NCI-H128 (cell line): ENCODE data around the gene PTX4.

Experiments
- DNase-seq: peaks from one replicate; lab custom pipeline; 2025; ENCODE audit not compliant: unreplicated experiment; lab: John Stamatoyannopoulos, UW

PTX4 gene

DNA sequence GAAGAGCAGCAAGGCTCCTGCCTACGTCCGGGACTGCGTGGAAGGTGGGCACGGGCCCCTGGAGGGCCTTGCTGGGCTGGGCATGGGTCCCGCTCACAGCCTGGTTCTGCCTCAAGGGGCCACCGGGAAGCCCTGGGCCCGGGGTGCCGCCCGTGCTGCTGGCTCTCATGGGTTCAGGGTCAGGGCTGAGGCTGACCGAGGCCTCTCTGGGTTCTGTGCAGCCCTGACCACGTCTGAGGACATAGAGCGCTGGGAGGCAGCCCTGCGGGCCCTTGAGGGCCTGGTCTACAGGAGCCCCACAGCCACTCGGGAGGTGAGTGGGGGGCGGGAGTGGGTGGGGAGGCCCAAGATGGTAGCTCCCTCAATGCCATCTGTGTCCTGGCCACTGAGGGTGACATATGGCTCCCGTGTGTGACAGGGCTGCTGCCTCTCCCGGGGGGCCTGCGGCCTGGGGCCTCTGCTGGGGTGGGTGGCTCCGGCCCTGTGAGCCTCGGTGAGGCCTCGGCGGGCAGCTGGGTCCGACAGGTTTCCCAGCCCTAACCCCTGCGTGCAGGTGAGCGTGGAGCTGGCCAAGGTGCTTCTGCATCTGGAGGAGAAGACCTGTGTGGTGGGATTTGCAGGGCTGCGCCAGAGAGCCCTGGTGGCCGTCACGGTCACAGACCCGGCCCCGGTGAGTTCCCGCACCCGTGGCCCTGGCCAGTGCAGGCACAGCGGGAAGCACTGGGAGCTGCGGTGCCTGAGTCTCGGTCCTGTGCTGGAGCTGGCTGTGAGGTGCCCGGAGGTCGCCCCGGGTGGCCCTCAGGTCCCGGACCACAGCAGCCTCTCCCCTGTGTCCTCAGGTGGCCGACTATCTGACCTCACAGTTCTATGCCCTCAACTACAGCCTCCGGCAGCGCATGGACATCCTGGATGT lies 13.6 kb upstream of the PTX4 start:
- no peak for DNase-seq

DNA sequence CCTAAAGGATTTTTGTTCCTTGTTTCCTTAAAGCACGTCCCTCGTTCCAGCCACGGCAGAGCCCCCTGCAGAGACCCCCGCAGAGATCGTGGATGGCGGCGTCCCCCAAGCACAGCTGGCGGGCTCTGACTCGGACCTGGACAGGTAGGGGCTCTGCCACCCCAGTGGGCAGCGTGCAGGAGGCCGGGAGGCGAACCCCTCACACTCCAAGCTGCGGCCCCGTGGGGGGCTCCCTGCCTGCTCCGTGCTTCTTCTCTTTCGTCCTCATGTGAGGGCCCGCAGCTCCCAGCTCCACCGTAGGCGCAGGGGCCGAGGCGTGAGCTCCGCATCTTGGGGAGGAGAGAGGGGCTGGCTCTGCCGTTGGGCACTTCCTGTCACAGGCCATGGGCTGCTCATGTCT lies 12.9 kb upstream of the PTX4 start:
- no peak for DNase-seq

DNA sequence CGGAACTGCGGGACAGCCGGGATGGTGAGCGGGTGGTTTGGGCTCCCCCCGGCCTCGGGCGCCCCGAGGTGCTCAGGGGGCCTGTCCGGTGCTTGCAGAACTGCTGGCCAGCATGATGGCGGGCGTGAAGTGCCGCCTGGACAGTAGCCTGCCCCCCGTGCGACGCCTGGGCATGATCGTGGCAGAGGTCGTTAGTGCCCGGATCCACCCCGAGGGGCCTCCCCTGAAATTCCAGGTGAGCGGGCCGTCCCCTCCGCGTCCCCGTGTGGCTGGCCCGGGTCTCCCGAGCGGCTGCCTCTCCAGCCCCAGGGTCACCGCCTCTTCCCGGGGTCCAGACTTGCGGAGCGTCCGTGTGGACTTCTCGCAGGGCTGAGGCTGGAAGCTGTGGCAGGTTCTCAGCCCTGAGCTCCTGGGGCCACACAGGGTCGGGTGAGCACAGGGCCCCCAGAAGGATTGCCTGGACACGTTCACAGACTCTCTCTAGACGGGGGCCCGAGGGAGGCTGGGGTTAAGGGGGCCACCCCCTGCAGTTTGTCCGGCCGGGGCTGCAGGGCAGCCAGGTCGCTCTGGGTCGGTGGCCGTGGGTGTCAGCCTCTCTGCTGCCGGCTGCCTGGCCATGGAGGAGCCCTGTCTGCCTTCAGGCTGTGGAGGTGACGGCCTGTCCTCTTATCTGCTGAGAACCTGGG lies 11.9 kb upstream of the PTX4 start:
- no peak for DNase-seq

DNA sequence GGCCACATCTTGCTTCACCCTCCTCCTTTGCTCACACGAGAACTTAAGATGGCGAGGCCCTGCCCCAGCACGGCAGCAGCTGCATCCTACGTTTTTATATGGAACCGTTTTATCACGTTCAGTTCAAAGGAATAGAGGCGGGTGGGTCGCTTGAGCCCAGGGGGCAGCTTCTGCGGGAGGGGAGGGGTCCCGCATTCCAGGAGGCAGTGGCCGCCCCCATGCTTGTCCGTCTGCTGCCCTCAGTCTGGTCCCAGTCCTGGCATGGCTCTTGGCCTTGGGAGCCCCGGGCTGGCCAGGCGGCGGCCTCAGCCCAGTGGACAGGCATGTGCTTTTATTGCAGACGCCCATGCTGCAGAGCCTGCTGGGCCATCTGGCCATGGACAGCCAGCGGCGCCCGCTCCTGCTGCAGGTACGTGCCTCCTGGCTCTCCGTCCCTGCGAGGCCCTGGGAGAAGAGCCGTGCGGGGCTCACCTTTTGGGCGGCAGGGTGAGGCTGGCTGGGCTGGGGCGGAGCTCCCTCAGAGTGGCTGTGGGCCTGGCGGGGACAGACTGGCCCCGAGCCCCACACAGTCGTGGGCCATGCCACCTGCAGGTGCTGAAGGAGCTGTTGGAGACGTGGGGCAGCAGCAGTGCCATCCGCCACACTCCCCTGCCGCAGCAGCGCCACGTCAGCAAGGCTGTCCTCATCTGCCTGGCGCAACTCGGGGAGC lies 11.2 kb upstream of the PTX4 start:
- DNase-seq: no peak

DNA sequence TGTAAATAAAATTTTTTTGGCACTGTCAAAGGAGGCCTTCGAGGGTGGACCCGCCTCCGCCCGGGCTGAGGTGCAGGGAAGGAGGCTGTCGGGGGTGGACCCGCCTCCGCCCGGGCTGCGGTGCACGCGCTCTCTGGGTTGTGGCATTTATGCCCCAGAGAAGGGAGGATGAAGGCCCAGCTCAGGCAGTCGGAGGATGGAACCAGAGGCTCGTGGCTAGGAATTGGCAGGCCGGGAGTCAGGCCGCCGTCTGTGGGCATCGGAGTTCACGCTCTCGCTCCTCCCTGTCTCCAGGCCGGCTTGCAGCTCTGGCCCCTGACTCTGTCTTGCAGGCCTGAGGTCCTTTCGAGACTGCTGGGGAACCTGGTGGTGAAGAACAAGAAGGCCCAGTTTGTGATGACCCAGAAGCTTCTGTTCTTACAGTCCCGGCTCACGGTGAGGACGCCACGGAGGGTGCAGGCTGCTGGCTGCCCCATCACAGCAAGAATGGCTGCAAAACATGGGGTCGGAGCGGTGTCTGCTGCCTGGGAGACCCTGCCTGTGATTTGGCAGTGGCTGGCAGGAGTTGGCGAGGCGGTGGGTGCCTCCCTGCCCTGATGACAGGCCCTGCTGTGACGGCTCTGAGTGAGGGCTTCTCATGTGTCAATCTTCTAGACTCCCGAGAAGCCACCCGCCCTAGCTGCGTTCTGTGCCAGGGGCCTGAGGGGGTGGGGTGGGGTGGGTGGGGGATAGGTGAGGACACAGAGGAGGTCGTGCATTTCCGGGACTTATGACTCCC lies 10.3 kb upstream of the PTX4 start:
- no peak for DNase-seq

DNA sequence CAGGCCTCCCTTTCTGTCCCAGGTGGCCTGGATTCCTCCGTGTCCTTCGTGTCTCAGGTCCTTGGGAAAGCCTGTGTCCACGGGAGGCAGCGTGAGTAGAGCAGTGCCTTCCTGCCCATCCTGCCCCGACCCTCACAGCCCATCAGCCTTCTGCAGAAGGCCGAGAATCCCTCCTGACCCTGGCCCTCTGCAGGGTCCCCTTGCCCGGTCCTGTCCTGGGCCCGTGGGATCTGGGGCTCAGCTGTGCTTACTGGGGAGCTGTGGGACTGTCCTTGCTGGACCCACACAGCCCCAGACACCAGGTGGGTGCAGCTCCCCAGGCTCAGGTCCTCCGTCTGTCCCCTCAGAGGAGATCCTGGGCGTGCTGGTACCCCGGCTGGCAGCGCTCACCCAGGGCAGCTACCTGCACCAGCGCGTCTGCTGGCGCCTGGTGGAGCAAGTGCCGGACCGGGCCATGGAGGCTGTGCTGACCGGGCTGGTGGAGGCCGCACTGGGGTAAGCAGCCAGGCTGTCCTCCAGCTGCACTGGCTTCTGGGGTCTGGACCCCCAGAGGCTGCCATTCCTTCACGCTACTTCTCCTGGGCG lies 8.4 kb upstream of the PTX4 start:
- no peak for DNase-seq

DNA sequence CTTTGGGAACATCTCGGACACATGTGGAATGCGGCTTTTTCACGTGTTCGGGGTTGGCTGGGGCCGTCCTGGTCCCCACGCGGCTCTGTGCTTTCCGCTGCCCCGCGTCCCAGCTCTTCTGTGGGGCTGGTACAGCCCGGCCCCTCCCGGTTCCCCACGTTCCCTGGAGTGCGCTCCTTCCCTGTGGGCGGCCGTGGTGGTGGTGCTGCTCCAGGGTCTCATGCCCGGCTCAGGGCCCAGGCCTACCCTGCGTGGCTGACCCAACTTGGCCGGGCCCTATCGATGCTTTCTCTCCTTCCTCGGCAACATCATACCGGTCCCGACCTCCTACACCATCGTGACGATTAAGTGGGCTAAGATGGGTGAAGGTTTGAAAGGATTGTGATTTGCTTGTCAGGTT lies 7.7 kb upstream of the PTX4 start:
- no peak for DNase-seq

DNA sequence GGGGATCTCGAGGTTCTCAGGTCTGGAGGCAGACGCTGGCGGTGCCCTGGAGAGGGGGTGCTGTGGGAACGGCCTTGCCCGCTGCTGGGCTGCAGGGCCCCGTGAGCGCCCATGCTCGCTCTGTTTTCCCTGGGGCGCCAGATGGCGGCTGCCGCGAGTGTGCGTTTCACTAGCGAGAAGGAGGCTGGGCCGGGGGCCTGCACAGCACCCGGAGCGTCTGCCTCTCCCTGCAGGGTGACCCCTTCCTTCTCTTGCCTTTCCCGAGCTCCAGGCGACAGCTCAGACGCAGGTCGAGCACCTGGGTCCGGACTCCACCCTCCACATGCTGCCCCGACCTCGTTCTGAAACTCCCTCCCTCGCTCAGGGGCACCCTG lies 7.1 kb upstream of the PTX4 start:
- DNase-seq: no peak

DNA sequence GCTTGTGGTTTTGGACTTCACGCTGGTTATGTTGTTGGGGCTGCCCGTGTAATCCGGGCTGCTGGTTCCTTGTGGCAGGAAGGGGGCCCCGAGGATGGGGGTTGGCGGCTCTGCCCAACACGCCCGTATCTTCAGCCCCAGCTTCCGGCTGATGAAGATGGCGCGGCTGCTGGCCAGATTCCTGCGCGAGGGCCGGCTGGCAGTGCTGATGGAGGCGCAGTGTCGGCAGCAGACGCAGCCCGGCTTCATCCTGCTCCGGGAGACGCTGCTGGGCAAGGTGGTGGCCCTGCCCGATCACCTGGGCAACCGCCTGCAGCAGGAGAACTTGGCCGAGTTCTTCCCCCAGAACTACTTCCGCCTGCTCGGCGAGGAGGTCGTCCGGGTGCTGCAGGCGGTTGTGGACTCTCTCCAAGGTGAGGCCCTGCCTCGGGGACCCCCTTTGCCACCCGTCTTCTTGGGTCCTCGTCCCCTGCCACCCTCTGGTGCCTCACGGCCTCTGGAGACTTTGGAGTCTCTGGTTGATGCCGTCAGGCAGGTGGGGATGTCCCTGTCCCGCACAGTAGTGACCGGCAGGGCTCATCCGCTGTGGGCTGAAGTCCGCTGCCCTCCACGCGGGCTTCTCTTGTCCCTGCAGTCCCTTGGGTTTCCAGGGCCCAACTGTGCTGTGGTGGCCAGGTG lies 6.6 kb upstream of the PTX4 start:
- no peak for DNase-seq

DNA sequence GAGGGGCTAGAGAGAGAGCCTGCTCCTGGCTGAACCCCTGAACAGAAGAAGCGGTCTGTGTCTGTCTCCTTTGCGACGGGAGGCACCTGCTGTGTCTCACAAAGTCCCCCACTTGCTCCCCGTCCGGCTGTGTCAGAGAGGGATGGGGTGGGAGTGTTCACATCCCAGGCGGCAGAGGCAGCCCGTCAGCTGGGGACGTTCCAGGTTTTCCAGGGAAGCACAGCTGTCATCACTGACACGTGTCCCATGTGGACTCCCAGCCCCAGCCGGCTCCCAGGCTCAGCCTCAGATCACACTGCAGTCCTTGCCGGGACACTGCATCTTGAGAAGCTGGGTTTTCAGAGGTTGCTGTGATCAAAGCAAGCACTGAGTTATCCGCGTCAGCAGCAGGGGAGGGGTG lies 6.0 kb upstream of the PTX4 start:
- no peak for DNase-seq

DNA sequence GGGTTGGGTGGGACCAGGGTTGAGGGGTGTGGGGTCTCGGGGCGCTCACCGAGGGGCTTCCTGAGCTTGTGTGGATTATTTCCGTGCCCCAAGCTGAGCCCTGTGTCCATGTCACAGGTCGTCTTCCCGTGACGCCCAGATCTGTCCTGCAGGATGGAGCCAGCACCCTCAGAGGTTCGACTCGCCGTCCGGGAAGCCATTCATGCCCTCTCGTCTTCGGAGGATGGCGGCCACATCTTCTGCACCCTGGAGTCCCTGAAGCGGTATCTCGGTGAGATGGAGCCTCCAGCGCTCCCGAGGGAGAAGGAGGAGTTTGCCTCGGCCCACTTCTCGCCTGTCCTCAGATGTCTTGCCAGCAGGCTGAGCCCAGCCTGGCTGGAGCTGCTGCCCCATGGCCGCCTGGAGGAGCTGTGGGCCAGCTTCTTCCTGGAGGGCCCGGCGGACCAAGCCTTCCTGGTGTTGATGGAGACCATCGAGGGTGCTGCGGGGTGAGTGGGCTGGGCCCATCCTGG lies 5.4 kb upstream of the PTX4 start:
- DNase-seq: no peak

DNA sequence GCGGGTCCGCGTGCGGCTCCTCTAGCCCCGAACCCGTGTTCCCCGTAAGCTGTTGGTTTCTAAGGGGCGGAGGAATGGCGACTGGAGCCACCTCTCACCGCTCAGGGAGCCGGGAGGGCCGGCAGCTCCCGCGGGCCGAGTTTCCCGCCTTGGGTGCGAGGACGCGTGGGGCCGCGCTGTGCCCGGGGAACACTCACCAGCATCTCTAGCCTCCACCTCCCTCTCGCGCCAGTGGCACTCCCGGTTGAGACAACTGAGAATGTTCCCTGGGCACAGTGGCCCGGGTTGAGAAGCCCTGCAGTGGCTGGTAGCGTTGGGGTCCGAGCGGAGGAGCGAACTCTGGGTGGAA lies 5.0 kb upstream of the PTX4 start:
- DNase-seq: no peak

DNA sequence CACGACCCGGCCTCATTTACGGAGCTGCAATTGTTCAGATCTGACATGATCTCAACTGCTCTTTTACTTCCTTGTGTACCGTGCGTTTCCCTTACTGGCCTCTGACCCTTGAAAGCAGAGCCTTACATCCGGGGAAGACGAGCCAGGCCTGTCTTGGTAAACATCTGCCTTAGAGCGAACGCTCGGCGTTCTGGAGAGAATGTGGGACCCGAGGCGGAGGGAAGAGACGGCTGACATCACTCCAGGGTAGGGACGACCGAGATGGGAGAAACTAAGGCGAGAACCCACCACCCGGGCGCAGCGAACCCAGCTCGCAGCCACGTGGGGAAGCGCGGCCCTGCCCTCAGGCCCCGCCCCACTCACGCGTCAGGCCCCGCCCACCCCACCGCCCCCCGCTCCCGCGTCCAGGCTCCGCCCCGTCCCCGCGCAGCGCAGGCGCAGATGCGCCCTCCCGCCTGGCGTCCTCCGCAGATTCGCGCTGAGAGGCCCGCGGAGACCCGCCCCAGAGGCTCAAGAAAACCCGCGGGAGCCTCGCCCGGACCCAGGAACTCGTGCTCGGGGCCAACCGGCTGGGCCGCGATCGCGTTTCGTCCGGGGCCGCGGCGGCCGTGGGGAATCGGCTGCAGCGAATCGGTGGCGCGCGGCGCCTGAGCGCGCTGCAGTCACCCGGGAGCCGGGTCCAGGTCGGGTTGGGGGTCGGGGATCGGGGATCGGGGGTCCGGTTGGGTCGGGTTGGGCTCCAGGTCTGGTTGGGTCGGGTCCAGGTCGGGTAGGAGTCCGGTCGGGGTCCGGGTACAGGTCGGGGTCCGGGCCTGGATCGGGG lies 4.4 kb upstream of the PTX4 start, which contains the start of gene TELO2:
Gene TELO2, plus strand, starts transcription at position 438 of the 823 bp plus-strand sequence. CDS start 922 bp downstream, outside the sequence.
- DNase-seq: no peak

DNA sequence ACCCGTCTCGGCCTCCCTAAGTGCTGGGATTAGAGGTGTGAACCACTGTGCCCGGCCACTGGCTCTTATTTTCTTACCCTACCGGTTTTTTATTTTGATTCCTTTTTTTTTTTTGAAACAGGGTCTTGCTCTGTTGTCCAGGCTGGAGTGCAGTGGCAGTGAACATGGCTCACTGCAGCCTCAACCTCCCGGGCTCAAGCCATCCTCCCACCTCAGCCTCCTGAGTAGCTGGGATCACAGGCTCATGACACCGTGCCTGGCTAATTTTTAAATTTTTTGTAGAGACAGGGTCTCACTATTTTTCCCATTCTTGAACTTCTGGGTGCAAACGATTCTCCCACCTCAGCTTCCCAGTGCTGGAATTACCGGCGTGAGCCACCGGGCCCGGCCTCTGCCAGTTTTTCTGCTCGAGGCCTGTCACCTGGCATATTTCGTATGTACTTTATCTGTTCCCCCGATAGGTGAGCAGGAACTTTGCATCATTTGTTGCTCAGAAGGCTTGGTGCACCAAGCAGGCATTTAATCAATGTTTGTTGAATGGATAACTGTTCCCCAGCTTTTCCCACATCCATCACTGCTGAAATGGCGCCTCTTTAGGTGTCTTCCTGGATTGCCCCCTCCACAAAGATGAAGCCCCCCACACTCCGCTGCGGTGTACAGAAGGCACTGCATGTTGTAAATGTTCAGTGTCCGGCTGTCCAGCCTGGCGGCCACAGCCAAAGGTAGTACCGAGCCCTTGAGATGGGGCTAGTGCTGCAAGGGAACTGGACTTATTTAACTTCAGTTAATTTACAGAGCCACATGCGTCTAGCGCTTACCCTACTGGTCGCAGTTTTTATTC lies 3.6 kb upstream of the PTX4 start:
- DNase-seq: no peak

DNA sequence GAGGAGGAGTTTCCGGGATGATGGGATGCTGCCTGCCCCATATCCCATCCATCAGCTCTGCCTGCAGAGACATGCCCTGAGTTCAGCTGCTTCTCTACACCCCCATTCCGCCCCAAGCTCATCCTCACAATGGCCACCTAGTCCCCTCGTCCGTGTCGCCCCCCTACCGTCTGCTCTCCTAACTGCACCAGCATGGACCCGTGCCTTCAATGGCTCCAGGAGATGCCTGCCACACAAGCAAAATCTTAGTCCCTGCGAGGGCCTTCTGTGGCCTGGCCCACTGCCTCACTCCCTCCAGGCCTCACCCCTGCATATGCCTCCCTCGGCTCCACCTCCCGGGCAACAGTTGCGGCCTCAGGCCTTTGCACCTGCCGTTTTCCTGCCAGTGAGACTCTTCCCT lies 2.6 kb upstream of the PTX4 start:
- DNase-seq: no peak

DNA sequence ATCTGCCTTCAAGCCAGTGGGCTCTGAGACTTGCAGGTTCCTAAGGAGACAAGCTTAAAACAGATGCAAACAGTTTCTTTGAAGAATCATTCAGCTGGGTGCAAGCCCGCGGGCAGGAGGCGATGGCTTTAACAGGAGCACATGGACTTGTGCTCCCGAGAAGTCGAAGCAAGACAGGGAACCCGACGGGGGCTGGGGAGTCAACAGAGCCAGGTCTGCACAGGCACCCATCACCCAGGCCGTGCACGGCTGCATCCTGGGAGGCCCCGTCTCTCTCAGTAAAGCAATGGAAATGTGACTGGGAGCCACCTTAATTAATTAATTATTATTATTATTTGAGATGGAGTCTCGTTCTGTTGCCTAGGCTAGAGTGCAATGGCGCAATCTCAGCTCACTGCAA lies 333 bp upstream of the PTX4 start:
- DNase-seq: no peak

DNA sequence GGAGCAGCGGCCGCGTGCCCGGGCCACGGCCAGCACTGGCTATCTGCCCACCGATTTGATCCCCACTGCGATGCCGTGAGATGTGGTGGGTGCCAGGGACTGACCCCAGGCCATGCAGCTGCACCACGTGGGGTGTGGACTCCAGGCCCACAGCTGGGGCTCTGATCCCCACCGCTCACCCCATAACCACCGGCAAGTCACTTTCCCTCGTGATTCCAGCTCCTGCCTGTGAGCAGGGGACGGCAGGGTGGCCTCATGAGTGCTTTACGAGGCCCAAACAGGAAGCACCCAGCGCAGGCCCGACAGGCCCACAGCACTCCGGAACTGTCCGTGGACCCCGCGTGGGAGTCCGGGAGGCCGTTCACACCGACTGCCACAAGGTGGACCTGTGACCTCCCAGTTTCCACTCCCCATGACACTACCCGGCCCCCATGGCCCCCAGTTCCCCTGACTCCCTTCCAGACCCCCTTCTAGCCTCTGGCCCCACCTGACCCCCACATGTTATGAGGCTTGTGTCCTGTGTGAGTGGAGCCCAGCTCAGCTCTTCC lies 616 bp downstream of the PTX4 start:
- no peak for DNase-seq
